Type B pancreatic cell (in vitro differentiated cells): Measurements from ENCODE around the gene MZF1. TPM values are rescaled to one million over a fixed set of nuclear protein-coding genes. Genes with fewer than 3 reads are reported as not detected.
A peak's percentile ranks its signal among the peaks of the same experiment; 100 is the strongest.
"Not testable (repeated sequence)": the region's sequence is repeated elsewhere in the genome, so short reads cannot be mapped to it uniquely, and the experiment has no call there.

Experiments
- DNase-seq: peaks from one replicate; pipeline ENCODE4 v3.0.0; 2021; ENCODE audit warnings: mixed read lengths; ENCODE audit not compliant: unreplicated experiment; ENCODE audit errors: extremely low spot score
- H3K27ac Mint-ChIP-seq: 2 replicates; pipeline ENCODE4 v1.8.0; 2021; ENCODE audit warnings: mild to moderate bottlenecking, mixed read lengths
- H3K27me3 Mint-ChIP-seq: 2 replicates; pipeline ENCODE4 v1.8.0; 2021; ENCODE audit warnings: mixed read lengths
- H3K36me3 Mint-ChIP-seq: 2 replicates; pipeline ENCODE4 v1.8.0; 2021; ENCODE audit warnings: mixed read lengths
- H3K4me1 Mint-ChIP-seq: one replicate; pipeline ENCODE4 v1.8.0; 2021; ENCODE audit warnings: mixed read lengths; ENCODE audit not compliant: unreplicated experiment
- H3K4me3 Mint-ChIP-seq: 2 replicates; pipeline ENCODE4 v1.8.0; 2021; ENCODE audit warnings: mild to moderate bottlenecking, mixed read lengths
- H3K9me3 Mint-ChIP-seq: 2 replicates; pipeline ENCODE4 v1.8.0; 2021; ENCODE audit warnings: mixed read lengths
- CTCF ChIP-seq: fragments of 200-600 bp; sonication (generic); conservative IDR thresholded peaks from 2 replicates; pipeline ENCODE4 v1.5.0; 2021; ENCODE audit warnings: antibody characterized with exemption, mild to moderate bottlenecking
- total RNA-seq: library from RNA; stranded (reverse); gene quantifications from 2 replicates; pipeline ENCODE4 v1.2.1, GENCODE V29; 2021; ENCODE audit warnings: low replicate concordance

The MZF1 gene
- total RNA-seq, 1 donor from 2014 or later = 30.0 TPM

DNA sequence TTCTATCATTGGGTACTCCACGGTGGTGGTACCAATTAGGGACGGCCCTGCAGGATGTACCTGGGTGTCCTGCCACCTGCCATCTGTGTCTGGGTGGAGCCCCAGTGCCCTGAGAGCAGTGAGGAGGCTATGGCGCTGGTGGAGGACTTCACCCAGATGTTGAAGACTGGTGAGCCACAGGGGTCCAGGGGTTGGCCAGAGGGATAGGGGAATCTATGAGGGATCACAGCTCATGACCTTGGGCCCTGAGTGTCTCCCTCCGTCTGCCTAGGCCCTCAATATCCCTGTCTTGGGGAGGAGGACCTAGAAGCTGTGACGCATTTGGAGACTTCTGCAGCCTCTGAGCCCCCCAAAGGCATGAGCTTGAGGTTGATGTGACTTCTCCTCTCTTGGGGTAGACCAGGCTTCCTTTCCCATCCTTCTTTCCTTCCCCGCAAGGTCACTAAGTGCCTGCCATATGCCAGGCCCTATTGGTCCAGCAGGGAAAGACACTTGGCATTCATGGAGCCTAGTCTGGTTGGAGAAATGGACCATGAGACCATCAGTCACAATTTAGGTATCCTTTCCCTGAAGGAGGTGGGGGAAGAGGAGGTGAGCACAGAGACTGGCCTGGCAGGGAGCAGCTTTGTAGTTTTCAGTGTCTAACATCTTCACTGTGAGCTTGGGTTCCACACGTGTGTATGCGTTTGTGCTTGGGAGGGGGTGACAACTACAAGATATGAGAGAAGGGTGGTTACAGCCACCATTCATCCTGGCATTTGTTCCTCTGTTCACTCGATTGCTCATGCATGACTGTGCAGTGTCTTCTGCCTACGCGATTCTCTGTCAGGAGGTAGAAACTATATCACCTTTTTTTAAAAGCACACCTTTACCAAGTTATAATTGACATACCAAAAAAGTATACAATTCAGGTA lies 5.1 kb upstream of the MZF1 start:
- Mint-ChIP-seq H3K36me3 (peaks cover 5% of the 10 kb centered on the region), H3K27me3 (no peaks in the 10 kb centered on the region), H3K27ac (peak overlapping the region; percentile 74), H3K4me3 (peak overlapping the region; percentile 4), H3K9me3 (no peaks in the 10 kb centered on the region), H3K4me1 (peaks cover 26% of the 10 kb centered on the region)
- peak; percentile 49 for DNase-seq
- TF ChIP-seq CTCF = no peak

DNA sequence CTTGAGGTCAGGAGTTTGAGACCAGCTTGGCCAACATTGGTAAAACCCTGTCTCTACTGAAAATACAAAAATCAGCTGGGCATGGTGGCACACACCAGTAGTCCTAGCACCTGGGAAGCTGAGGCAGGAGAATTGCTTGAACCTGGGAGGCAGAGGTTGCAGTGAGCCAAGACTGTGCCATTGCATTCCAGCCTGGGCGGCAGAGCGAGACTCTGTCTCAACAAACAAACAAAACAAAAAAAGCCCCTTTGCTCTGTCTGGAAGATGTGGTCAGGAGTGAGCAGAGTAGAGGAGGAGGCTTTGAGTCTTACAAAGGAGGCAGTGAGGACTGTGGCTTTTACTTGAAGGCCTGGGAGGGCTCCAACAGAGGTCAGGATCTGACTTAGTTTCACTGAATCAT lies 4.4 kb upstream of the MZF1 start:
- not testable (repeated sequence) for H3K27me3 Mint-ChIP-seq, H3K27ac Mint-ChIP-seq, H3K9me3 Mint-ChIP-seq, H3K4me3 Mint-ChIP-seq, H3K36me3 Mint-ChIP-seq
- DNase-seq = peak; percentile 39
- peaks cover 29% of the 10 kb centered on the region for H3K4me1 Mint-ChIP-seq

DNA sequence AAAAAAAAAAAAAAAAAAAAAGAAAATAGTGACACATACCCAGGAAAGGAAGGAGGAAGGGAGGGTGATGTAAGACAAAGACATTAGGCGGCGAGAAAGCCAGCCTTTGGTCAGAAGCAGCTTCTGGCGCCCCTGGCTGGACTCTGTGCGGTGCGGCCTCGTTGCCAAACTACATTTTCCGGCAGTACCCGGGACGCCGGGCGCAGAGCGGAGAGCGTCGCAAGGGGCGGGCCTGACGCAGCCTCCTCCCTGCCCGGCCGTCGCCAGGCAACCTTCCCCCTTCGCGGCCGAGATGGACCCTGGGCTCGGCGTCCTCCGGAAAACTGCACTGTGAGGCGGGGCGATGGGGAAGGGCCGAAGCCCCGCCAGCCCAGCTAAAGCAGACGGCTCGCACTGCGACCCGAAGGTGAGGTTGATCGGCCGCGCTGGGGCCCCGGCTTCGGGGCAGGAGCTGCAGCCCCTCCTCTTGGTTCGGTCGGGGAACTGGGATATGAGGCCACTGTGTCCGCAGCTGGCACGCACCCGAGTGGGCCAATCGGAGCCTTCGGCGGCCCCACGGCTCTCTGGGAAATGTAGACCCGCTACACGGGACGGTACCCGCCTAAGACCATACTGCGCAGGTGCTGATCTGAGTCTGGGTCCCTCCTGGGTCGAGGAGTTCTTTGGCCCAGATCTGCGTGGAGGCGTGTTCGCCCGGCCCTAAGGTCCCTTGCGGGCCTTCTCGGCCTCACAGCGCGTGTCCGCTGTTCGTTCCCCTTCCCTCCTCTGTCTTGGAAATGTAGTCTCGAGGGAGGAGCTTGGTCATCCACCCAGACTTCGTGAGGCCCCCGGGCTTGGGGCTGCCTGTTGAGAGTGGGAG lies 2.3 kb upstream of the MZF1 start:
- H3K4me1 Mint-ChIP-seq = peaks cover 37% of the 10 kb centered on the region
- no peak for TF ChIP-seq CTCF
- DNase-seq = peak; percentile 89
- no peaks in the 10 kb centered on the region for H3K27me3 Mint-ChIP-seq
- H3K36me3 Mint-ChIP-seq = no peaks in the 10 kb centered on the region
- H3K4me3 Mint-ChIP-seq = peak overlapping the region; percentile 100
- peak overlapping the region; percentile 100 for H3K27ac Mint-ChIP-seq
- H3K9me3 Mint-ChIP-seq = no peaks in the 10 kb centered on the region

GRCh38 chr19:58573658-58574164 lies 576 bp upstream of the MZF1 start:
- H3K9me3 Mint-ChIP-seq = no peaks in the 10 kb centered on the region
- peak overlapping the region; percentile 100 for H3K4me3 Mint-ChIP-seq
- H3K4me1 Mint-ChIP-seq = peaks cover 28% of the 10 kb centered on the region
- no peaks in the 10 kb centered on the region for H3K27me3 Mint-ChIP-seq
- TF ChIP-seq CTCF = no peak
- H3K36me3 Mint-ChIP-seq = no peaks in the 10 kb centered on the region
- no peak for DNase-seq
- peak overlapping the region; percentile 100 for H3K27ac Mint-ChIP-seq

DNA sequence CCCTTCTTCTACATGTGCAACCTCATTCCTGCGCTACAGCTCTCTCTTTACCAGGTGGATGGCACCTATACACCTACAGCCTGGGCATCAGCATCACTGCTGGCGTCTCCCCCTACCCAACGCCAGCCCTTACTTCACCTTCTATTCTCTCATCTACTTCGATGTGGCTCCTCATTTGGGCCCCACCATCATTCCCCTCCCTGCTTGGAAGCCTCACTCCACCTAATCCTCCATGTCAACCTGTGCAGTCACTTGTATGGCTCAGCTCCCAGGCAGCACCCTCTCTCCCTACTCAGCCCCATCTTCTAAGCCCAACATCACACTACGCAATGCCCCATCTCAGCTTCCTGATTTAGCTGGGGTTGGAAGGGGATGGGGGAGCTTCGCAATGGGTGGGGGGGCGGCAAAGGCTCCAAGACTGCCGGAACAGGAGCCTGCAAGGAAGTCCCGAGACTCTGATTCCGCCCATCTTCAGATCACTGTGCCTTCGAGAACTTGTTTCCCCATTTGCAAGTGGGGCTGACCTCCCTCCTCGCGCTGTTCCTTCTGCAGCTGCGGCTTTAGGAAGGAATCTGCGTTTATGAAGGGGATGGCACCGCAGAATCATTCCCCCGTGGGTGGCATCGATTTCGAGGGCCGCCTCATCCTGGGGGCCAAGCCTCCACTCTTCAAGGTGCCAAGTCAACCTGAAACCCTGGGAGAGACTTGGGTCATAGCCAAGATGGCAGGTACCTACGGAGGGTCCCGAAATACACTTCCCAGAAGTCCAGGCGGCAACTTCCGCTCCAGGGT lies 913 bp downstream of the MZF1 start:
- Mint-ChIP-seq H3K27me3 (no peaks in the 10 kb centered on the region), H3K36me3 (no peaks in the 10 kb centered on the region)

More for the DNA sequence above, 913 bp downstream of the MZF1 start:
- no peak for DNase-seq
- peak overlapping the region; percentile 100 for H3K4me3 Mint-ChIP-seq
- no peak for TF ChIP-seq CTCF
- peaks cover 25% of the 10 kb centered on the region for H3K4me1 Mint-ChIP-seq
- peak overlapping the region; percentile 100 for H3K27ac Mint-ChIP-seq
- H3K9me3 Mint-ChIP-seq = no peaks in the 10 kb centered on the region
